Measurements from ENCODE around the gene GLRA3.
"Not testable (repeated sequence)": the region's sequence is repeated elsewhere in the genome, so short reads cannot be mapped to it uniquely, and the experiment has no call there.

The GLRA3 gene

GRCh38 chr4:174808836-174809235 lies 20.2 kb downstream of the GLRA3 start:
- DNase-seq: no peak

- no peak for DNase-seq
Observed at GRCh38 chr4:174808119-174808518, 20.9 kb downstream of the GLRA3 start.

- DNase-seq: no peak
Observed at GRCh38 chr4:174805746-174806145, 23.3 kb downstream of the GLRA3 start.

GRCh38 chr4:174794543-174795094 lies 34.4 kb downstream of the GLRA3 start:
- no peak for DNase-seq

- DNase-seq: no peak
Observed at GRCh38 chr4:174789657-174790056, 39.4 kb downstream of the GLRA3 start.

- not testable (repeated sequence) for DNase-seq
Observed at GRCh38 chr4:174778274-174778986, 50.6 kb downstream of the GLRA3 start.

- DNase-seq: no peak
Observed at GRCh38 chr4:174775366-174775765, 53.7 kb downstream of the GLRA3 start.

- no peak for DNase-seq
Observed at GRCh38 chr4:174764105-174764729, 64.8 kb downstream of the GLRA3 start.

- no peak for DNase-seq
Observed at GRCh38 chr4:174763454-174764104, 65.5 kb downstream of the GLRA3 start.

GRCh38 chr4:174761451-174761850 lies 67.6 kb downstream of the GLRA3 start:
- DNase-seq: no peak

- no peak for DNase-seq
Observed at GRCh38 chr4:174757736-174758135, 71.3 kb downstream of the GLRA3 start.

- no peak for DNase-seq
Observed at GRCh38 chr4:174753021-174753420, 76.0 kb downstream of the GLRA3 start.

- no peak for DNase-seq
Observed at GRCh38 chr4:174752026-174752425, 77.0 kb downstream of the GLRA3 start.

- DNase-seq: no peak
Observed at GRCh38 chr4:174749091-174749490, 80.0 kb downstream of the GLRA3 start.

- no peak for DNase-seq
Observed at GRCh38 chr4:174746710-174747109, 82.3 kb downstream of the GLRA3 start.

- no peak for DNase-seq
Observed at GRCh38 chr4:174742561-174742960, 86.5 kb downstream of the GLRA3 start.

- no peak for DNase-seq
Observed at GRCh38 chr4:174739576-174739975, 89.5 kb downstream of the GLRA3 start.

- DNase-seq: no peak
Observed at GRCh38 chr4:174734181-174734580, 94.9 kb downstream of the GLRA3 start.

GRCh38 chr4:174717828-174718227 lies 111.2 kb downstream of the GLRA3 start:
- no peak for DNase-seq

GRCh38 chr4:174716986-174717770 lies 111.9 kb downstream of the GLRA3 start:
- DNase-seq: no peak

GRCh38 chr4:174714393-174715211 lies 114.4 kb downstream of the GLRA3 start:
- no peak for DNase-seq

GRCh38 chr4:174713821-174714220 lies 115.2 kb downstream of the GLRA3 start:
- no peak for DNase-seq
